Measurements from ENCODE around the gene ZNF8.

The ZNF8 gene

DNA sequence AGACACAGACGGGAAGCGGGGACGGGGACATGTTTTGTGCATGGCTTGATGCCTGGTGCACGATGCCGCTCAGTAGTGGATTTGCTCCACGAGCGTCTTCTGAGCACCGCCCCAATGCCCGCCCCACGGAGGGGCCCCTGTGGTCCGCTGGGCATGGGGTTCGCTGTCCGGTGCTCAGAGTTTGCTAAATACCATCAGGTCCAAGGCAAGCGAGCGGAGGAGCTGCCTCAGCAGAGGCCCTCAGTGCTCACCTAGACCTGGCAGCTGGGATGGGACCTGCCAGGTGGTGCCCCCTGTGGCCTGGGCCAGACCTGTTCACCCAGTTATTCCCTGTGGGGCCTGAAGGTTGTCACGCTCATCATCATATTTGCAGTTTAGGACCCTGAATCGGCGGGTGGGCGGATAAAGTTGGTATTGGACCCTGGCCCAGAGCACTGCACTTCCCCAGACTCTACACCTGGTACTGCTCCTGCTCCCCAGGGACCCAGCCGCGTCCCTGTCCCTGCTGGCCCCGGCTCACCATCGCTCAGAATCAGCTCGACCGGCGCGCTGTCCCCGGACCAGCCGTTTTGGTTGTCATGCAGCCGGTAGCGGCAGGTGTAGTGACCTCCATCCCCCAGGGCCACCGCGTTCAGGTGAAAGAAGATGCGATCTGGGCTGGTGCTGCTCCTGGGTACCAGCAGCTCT is 72.3 kb downstream of the ZNF8 start:
- TF ChIP-seq, protein P1, sequence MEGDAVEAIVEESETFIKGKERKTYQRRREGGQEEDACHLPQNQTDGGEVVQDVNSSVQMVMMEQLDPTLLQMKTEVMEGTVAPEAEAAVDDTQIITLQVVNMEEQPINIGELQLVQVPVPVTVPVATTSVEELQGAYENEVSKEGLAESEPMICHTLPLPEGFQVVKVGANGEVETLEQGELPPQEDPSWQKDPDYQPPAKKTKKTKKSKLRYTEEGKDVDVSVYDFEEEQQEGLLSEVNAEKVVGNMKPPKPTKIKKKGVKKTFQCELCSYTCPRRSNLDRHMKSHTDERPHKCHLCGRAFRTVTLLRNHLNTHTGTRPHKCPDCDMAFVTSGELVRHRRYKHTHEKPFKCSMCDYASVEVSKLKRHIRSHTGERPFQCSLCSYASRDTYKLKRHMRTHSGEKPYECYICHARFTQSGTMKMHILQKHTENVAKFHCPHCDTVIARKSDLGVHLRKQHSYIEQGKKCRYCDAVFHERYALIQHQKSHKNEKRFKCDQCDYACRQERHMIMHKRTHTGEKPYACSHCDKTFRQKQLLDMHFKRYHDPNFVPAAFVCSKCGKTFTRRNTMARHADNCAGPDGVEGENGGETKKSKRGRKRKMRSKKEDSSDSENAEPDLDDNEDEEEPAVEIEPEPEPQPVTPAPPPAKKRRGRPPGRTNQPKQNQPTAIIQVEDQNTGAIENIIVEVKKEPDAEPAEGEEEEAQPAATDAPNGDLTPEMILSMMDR (IDR thresholded peaks at IDR 0.05; ENCODE audit: control insufficient read depth, extremely low read depth, insufficient read depth), result no peak
- no peak for DNase-seq (ENCODE audit: low read depth)
- no peak overlapping the region for H3K4me3 ChIP-seq (ENCODE audit: low read depth, low read length)

DNA sequence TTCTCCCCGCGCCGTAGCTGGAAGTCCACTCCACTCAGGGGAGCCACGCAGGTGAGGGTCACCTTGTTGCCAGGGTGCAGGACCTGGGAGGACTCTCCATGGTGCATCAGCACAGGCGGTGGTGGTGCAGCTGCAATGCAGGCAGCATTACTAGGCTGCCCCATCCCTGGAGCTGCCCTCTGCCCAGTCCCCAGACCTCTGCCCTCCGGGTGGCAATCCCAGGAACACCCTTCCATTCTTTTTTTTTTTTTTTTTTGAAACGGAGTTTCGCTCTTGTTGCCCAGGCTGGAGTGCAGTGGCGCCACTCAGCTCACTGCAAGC is 72.8 kb downstream of the ZNF8 start:
- TF ChIP-seq, protein P1 (IDR thresholded peaks at IDR 0.05; ENCODE audit: control insufficient read depth, extremely low read depth, insufficient read depth), result no peak
- no peak for DNase-seq (ENCODE audit: low read depth)
- H3K4me3 ChIP-seq (ENCODE audit: low read depth, low read length), result no peak overlapping the region

DNA sequence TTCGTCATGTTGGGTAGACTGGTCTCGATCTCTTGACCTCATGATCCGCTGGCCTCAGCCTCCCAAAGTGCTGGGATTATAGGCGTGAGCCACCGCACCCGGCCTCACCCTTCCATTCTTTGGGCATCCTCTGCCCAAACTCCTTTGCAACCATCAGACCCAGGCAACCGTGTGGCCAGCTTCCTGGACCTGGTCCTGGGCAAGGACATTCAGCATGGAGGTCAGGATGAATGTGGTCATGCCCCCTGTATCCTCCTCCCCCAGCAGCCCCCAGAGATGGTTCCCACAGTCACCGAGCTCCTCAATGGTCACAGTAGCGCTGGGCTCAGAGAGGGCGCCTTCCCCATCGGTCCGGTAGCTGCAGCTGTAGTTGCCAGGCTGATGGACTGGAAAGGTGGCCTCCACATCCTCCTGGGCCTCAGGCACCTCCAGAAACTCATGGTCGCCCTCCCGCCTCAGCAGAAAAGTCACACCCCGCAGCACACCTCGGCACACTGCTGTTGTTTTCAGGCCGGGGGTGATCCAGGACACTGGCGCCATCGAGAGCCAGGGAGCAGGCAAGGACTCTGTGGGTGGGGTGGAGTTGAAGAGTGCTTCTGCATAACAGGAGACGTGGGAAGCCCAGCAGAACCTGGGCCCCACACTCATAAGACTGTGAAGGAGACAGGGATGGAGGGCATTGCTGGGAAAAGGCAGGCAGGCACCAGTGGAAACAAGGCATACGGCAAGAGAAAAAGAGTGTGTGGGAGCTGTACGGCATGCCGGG is 73.4 kb downstream of the ZNF8 start:
- TF ChIP-seq, protein P1 (IDR thresholded peaks at IDR 0.05; ENCODE audit: control insufficient read depth, extremely low read depth, insufficient read depth), result no peak
- no peak overlapping the region for H3K4me3 ChIP-seq (ENCODE audit: low read depth, low read length)
- DNase-seq (ENCODE audit: low read depth), result no peak
